Measurements from ENCODE around the gene ATP12A.
"Not testable (repeated sequence)": the region's sequence is repeated elsewhere in the genome, so short reads cannot be mapped to it uniquely, and the experiment has no call there.

Gene ATP12A

DNA sequence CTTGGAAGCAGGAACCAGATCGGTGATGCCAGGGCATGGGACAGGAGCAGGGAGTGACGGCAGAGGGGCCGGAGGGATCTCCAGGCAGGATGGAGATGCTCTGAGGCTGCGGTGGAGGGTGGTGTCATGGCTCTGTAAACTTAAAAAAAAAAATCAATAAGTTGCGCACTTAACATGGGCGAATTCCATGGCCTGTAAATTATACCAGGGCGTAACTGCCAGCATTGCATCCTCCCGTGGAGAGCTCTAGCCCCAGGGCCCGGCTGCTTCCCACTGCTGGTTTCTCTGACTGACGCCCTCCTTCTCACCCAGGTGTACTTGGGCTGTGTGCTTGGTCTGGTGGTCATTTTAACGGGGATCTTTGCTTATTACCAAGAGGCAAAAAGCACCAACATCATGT is 8.7 kb downstream of the ATP12A start:
- DNase-seq (ENCODE audit: low read depth): no peak

DNA sequence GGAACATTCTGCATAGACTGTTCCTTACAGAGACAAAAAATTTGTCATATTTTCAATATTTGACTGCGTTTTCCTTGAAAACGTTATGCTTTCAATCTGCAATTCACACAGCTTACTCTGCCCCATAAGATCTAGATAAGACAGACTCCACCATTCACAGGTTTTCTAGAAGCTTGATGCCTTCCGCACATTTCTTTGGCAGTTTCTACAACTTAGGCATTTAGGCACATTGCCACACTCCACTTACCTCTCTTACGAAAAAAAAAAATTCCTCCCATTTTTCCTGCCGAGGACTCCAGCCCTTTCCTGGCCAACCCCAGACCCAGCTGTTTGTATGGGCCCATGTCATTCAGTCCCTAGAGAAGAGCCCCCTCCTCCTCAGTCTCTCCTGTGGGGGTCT is 11.2 kb downstream of the ATP12A start:
- no peak for DNase-seq (ENCODE audit: low read depth)

DNA sequence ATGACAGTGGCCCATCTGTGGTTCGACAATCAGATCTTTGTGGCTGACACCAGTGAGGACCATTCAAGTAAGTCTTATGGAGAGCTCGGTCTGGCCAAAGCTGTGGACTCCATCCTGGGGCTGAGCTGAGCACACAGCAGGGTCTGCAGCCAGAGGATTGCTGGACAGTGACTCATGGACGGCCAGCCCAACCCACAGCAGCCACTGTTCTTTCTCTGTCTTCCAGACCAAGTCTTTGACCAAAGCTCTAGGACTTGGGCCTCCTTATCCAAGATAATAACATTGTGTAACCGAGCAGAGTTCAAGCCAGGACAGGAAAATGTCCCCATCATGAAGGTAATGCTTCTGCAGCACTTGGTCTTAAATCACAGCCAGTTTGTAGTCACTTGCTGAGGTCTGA is 12.4 kb downstream of the ATP12A start:
- DNase-seq (ENCODE audit: low read depth): no peak

DNA sequence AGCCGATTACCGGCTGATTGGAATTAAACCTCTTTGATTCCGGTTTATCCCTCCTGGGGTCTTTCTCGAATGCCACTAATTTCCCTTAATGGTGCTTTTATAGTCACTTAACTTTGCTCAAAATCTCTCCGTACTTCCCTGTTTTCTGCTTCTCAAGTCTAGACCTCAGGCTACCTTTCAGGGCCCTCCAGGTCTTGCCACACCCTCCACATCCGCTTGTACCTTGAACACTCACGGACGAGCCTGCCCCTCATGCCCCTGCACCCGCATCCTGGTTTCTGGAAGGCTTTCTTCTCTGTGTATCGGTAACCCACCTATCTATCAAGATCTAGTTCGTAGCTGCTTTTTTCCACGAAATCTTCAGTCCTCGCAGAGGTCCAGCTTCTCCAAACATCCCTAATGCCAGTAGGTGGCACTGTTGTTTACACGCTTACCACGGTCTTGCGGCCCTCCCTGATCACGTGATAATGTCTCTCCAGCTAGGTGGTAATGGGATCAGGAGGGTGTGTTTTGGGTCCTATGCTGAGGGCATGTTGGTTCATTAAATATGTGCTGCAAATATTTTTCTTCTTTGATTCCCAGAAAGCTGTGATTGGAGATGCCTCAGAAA is 13.8 kb downstream of the ATP12A start:
- DNase-seq (ENCODE audit: low read depth): no peak

DNA sequence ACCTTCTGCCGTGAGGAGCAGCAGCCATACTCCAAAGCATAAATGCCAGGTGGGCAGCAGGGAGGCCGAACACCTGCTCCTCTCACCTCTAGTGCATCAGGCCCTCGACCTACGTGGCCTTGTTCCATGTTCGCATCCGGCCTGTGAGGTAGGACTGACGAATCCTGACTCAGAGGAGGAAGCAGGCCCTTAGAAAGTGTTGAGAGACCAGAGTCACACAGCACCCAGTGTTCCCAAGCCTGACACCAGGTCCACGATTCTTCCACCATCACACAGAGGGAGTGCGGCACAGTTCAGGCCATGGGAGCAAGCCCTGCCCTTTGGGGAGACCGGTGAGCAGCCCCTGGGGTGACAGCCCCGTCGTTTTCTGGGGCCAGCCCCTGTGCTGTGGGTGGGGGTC is 14.7 kb downstream of the ATP12A start:
- DNase-seq (ENCODE audit: low read depth): no peak

DNA sequence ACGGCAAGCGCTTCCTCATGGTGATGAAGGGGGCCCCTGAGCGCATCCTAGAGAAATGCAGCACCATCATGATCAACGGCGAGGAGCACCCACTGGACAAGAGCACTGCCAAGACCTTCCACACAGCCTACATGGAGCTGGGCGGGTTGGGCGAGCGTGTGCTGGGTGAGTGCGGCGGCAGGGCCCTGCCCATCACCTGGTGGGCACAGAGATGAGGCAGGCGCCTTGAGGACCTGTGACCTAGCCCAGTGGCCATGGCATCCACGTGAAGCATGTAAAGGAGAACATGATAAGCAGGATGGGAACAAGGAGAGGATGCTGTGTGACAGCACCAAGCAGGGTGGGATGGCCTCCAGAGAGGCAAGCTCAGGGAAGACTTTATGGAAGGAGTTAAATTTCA is 18.5 kb downstream of the ATP12A start:
- DNase-seq (ENCODE audit: low read depth): no peak

DNA sequence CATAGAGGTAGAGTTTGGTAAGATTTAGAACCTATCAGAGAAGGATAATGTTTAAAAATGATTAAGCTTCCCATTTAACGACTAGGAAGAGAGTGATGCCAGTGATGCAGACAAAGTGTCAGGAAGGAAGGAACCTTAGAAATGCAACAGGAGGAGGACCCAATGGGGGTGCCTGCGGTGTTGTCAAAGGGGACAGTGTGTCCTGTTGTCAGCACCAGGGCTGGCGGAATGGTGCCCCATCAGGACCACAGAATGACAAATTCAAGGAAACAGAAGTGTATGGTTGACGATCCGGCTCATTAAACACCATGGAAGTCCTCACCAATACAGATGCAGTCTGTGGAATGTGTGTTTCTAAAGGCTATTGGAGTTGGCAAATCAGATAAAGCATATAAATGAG is 19.3 kb downstream of the ATP12A start:
- no peak for DNase-seq (ENCODE audit: low read depth)

DNA sequence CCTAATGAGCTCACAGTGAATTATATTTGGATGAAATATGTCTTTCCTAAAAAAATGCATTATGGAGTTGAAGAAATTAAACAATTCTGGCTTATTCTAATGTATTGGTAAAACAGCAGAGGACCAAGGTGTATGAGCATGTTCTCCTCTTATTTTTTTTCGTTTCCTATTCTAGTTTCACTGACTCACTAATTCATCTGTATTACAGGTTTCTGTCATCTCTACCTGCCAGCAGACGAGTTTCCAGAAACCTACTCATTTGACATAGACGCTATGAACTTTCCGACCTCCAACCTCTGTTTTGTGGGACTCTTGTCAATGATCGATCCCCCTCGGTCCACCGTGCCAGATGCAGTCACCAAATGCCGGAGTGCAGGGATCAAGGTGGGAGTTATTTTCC is 20.3 kb downstream of the ATP12A start:
- no peak for DNase-seq (ENCODE audit: low read depth)

DNA sequence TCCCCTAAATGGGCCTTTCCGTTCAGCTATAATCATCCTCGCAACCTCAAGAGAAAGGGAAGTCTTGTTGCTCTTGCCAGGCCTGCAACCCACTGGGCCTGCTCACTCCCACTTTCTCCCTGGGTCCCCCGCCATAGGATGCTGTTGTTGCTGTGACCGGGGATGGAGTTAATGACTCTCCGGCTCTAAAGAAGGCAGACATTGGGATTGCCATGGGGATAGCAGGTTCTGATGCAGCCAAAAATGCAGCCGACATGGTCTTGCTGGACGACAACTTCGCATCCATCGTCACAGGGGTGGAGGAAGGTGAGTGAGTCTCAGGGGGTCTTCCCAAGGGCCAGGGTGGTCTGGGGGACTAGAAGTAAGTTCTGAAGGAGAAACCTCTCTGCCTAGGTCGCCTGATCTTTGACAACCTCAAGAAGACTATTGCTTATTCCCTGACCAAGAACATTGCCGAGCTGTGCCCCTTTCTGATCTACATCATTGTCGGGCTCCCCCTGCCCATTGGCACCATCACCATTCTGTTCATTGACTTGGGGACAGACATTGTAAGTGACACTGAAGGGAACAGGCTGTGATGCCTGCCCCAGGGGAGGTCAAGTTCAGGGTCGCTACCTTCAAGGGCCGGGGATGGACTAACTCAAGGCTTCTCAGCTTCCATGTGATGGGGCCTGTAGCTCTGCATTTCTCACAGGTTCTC is 26.8 kb downstream of the ATP12A start:
- no peak for DNase-seq (ENCODE audit: low read depth)

DNA sequence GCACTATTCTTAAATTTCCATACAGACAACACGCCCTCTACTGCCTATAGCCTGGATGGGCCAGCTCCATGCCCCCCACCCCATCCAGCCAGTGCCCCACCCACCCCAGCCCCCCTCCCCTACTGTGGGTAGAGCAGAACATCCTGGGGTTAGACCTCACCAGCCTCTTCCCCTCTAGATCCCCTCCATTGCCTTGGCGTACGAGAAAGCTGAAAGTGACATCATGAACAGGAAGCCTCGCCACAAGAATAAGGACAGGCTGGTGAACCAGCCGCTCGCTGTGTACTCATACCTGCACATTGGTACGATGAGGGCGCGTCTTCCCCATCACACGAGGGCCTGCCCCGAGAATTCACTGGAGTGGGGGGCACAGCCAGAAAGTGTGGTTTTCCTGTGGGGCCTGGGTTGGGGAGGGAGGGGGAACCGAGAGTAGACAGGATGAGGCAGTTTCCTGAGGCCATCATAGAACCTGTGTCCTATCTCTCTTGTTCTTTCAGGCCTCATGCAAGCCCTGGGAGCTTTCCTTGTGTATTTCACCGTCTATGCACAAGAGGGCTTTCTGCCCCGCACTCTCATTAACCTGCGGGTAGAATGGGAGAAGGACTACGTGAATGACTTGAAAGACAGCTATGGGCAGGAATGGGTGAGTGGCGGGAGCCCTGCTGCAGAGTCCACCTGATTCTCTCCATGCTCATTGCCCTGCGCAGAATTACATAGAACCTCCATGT is 29.1 kb downstream of the ATP12A start:
- peak; percentile 23 for DNase-seq (ENCODE audit: low read depth)

DNA sequence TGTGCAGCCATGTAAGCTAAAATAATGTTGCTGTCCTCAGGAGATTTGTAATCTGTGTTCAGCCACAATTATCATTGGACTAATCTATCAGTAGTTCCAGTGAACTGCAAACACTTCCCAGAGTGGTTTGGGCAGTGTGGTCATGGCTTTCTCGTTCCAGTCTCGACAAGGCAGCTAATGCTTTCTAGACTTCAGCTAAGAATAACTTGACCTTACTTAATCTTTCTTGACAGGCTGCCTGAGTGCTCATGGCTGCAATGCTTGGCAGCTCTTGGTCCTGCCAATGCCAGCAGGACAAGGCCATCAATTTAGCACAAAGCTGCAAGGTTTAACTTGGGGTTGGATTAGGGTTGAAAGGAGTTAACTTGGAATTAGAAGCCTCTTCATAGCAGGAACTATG is 32.8 kb downstream of the ATP12A start:
- DNase-seq (ENCODE audit: low read depth): no peak

DNA sequence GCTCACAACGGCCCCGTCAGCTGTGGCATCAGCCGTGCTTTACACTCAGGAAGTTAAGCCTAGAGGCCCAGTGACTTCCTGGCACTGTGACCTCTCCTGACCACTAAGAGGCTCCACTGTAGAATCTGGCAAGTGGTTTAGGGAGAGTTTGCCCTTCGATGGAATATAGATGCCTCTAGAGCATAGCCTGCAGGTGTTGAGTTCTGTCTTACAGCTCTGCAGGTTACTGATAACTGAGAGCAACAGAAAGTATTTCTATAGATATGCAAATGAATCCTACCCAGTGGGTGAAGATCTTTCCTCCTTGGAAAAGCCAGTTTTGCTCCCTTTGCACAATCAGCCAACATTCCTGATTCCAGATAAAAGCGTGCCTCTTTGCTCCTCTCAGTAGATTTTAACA is 35.8 kb downstream of the ATP12A start:
- no peak for DNase-seq (ENCODE audit: low read depth)

DNA sequence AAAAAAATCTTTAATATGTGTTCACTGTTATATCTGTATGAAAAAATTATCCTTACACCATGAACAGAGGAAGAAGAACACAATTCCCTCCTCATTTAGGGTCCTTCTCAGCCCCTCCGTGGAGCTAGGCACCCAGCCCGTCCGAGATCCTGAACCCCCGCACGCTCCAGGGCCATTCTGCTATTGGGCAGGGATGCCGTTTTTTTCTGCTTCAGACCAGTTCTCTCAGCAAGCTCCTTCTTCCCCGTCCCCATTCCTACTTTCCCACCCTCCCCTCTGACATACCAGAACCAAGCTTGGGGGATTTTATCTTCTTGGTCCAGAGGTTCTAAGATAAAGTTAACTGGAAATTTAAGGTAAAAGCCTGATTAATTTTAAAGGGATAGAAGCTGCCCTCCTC is 36.2 kb downstream of the ATP12A start:
- DNase-seq (ENCODE audit: low read depth): no peak

DNA sequence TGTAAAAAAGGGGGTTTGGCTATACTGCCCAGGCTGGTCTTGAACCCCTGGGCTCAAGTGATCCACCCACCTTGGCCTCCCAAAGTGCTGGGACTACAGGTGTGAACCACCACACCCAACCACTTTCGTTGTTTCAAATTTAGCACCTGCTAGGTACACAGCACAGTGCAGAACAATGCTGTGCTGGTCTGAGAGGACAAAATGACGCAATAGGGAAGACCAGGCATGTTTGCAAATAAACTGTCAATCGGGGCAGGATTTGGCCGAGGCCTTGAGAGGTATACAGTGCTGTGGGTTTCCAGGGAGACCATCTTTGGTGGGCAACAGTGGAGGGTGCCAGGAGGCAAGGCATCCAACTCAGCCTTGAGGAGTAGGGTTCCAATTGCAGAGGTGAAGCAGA is 37.0 kb downstream of the ATP12A start:
- DNase-seq (ENCODE audit: low read depth): no peak

DNA sequence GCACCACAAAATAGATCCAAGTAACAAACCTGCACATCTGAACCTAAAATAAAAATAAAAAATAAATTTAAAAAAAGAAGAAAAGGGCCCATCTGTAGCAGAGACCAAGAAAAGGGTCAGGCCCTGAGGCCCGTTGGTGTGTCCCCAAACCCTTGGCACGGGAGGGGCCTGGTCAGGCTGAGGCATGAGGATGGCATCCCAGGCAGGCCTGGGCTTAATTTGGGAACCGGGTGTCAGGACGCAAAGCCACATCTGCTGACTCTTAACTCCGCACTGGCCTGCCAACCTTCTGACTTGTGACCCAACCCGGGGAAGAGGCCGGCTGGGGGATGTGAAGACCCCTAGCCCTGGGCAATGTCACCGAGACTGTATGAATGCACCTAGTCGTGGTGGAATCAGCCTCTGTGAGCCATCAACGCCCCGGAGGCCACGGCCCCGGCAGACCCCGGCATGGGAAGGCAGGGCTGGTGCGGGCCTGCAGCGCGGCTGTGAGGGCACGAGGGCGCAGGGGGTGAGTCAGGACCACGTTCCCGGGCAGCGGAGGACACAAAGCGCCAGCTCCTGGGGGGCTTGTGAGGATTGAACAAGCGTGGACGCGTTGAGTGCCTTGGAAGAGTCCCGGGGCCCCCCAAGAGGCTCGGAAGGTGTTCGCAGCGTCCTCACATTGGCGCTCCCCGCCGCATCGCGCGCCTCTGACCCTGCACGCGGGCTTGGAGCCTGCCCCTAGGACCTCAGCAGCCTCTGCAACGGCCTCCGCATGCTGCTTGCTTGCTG is 38.2 kb downstream of the ATP12A start:
- DNase-seq (ENCODE audit: low read depth): no peak

DNA sequence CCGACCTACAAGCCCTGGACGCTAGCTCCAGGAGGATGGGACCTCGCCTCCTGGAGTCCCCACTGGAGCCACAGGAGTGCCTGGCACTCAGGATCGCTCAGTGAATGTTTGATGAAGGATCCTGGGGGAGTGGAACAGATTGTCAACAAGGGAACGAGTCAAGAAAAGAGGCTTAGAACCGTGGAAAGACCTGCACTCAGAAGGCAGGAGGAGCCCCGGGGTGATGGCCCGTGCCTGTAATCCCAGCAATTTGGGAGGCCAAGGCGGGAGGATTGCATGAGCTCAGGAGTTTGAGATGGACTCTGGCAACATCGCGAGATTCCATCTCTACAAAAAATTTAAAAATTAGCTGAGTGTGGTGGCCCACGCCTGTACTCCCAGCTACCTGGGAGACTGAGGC is 38.9 kb downstream of the ATP12A start:
- no peak for DNase-seq (ENCODE audit: low read depth)

DNA sequence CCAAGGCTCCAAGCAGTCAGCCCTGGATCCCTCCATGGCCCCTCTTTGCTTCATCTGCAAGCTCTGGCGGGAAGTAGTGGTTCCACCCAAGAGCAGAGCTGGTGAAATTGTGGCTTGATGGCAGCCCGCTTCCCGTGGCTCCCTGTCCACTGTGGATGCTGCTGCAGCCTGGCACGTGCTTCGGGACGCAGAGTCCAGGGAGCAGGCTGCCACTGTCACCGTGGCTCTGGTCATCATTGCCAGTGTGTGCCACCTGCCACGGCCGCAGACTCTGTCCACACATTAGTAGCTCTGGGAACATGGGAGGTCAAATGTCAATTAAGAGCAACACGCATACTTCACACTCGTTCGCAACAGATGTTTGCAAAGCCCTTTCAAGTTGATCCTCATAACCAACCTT is 43.0 kb downstream of the ATP12A start:
- no peak for DNase-seq (ENCODE audit: low read depth)

DNA sequence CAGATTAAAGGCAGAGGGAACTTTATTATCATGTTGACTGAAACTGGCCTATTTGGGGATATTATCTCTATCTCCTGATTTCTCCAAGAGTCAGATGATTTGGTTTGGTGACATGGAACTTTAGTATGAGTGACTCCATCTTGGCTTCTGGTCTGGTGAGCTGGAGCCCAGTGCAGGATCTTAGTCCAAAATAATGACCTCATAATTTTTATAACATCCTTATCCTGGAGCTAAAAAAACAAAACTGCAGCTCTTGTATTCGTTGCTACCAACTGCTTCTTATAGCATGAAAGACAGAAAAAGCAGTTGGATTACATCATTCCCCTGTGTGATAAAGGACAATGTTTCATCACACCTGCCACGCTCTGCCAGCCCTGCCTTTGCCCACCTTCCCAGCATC is 44.5 kb downstream of the ATP12A start:
- DNase-seq (ENCODE audit: low read depth): no peak

DNA sequence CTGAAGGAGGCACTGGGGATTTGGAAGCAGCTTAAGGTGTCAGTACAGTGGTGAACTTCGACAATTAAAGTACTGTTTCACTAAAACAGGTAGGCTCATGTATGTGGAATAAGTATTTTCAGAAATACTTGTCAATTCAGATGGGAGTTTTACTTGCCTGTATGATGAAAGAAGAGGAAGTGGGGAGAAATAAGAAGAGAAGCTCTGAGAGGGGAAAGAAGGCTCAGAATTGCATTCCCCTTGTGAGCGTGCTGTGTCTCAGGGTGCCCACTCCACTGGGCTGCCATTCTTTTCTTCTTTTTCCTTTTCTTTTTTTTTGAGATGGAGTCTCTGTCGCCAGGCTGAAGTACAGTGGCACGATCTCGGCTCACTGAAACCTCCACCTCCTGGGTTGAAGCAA is 45.2 kb downstream of the ATP12A start:
- DNase-seq (ENCODE audit: low read depth): no peak

DNA sequence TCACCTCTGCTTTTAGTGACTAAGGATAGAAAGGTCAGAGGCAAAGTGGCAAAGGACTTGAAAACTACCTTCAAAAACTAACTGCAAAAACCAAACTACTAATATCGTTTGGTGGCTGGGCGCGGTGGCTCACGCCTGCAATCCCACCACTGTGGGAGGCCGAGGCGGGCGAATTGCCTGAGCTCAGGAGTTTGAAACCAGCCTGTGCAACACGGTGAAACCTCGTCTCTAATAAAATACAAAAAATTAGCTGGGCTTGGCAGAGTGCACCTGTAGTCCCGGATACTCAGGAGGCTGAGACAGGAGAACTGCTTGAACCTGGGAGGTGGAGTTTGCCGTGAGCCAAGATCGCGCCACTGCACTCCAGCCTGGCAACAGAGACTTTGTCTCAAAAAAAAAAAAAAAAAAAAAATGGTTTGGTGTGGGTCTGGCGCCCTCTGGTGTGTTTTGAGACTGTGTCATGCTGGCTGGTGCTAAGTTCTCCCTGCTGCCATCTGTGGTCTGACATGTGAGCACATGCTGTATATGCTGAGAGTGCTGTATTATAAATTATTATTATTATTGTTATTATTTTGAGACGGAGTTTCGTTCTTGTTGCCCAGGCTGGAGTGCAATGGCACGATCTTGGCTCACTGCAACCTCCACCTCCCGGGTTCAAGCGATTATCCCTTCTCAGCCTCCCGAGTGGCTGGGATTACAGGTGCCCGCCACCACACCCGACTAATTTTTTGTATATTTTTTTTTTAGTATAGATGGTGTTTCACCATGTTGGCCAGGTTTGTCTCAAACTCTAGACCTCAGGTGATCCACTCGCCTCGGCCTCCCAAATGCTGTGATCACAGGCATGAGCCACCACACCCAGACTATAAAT is 47.8 kb downstream of the ATP12A start:
- peak; percentile 37 for DNase-seq (ENCODE audit: low read depth)

DNA sequence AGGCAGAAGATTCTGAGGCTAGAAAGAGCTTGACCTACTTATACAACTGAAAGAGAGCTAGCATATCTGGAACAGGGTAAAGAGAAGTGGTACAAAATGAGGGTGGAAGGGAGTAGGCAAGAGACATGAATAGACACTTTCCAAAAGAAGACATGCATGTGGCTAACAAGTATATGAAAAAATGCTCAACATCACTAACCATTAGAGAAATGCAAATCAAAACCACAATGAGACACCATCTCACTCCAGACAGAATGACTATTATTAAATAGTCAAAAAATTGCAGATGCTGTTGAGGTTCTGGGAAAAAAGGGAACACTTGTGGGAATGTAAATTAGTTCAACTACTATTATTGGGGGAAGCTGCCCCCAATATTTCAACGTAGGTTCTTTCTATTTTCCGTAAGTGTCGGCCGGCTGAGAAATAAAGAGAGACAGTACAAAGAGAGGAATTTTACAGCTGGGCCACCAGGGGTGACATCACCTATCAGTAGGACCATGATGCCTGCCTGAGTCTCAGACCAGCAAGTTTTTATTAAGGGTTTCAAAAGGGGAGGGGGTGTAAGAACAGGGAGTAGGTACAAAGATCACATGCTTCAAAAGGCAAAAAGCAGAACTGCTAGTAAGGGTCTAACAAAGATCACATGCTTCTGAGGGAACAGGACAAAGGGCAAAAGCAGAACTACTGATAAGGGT is 50.8 kb downstream of the ATP12A start:
- not testable (repeated sequence) for DNase-seq (ENCODE audit: low read depth)
